ENCODE data around the gene DLL4. TPM values are rescaled to one million over a fixed set of nuclear protein-coding genes. Genes with fewer than 3 reads are reported as not detected.
A peak's percentile ranks its signal among the peaks of the same experiment; 100 is the strongest.

The DLL4 gene
- total RNA-seq, 1 experiment from 2014 or later, result not detected

DNA sequence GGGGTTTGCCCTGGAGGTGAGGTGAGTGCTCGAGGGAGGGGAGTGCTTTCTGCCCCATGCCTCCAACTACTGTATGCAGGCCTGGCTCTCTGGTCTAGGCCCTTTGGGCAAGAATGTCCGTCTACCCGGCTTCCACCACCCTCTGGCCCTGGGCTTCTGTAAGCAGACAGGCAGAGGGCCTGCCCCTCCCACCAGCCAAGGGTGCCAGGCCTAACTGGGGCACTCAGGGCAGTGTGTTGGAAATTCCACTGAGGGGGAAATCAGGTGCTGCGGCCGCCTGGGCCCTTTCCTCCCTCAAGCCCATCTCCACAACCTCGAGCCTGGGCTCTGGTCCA is 9.4 kb downstream of the DLL4 start:
- peaks cover 18% of the 10 kb centered on the region for H3K27me3 ChIP-seq (ENCODE audit: control insufficient read depth, insufficient read depth, low read length)
- no peaks in the 10 kb centered on the region for H3K36me3 ChIP-seq (replicated peaks; ENCODE audit: control insufficient read depth, insufficient read depth, low read length)
- no peak for DNase-seq
- H3K4me3 ChIP-seq (ENCODE audit: insufficient read depth, low read depth, low read length), result no peak overlapping the region

DNA sequence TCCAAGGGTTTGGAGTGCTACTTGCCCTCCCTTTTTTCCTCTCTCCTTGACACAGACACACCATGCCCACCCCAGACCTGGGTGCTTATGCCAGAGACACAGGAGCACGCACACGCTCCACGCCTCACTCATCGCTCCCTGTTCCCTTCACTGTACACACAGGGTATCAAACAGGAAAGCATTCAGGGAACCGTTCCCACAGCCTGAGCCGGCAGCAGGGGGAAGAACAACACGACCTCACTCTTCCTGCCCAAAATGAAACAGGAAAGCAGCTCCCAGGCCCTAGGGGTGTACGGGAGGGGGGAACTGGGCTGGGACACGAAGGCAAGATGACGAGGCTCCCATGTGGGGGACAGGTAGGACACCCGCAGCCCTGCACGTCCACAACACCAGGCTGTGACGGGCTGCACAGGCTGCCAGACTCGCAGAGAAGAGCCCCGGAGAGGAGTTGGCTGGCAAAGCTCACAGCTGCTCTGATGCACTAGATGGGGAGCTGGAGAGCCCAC is 11.2 kb downstream of the DLL4 start:
- DNase-seq, result no peak
- Histone ChIP-seq H3K36me3 (replicated peaks; ENCODE audit: control insufficient read depth, insufficient read depth, low read length) (no peaks in the 10 kb centered on the region), H3K27me3 (ENCODE audit: control insufficient read depth, insufficient read depth, low read length) (peaks cover 19% of the 10 kb centered on the region), H3K4me3 (ENCODE audit: insufficient read depth, low read depth, low read length) (no peak overlapping the region)

GRCh38 chr15:40941068-40941527 is 12.0 kb downstream of the DLL4 start:
- H3K27me3 ChIP-seq (ENCODE audit: control insufficient read depth, insufficient read depth, low read length), result peaks cover 21% of the 10 kb centered on the region
- DNase-seq, result peak; percentile 67
- H3K4me3 ChIP-seq (ENCODE audit: insufficient read depth, low read depth, low read length), result peak overlapping the region; percentile 51
- no peaks in the 10 kb centered on the region for H3K36me3 ChIP-seq (replicated peaks; ENCODE audit: control insufficient read depth, insufficient read depth, low read length)

GRCh38 chr15:40941528-40942336 is 12.6 kb downstream of the DLL4 start:
- Histone ChIP-seq H3K36me3 (replicated peaks; ENCODE audit: control insufficient read depth, insufficient read depth, low read length) (no peaks in the 10 kb centered on the region), H3K27me3 (ENCODE audit: control insufficient read depth, insufficient read depth, low read length) (peaks cover 21% of the 10 kb centered on the region), H3K4me3 (ENCODE audit: insufficient read depth, low read depth, low read length) (peak overlapping the region; percentile 51)
- peak; percentile 99 for DNase-seq

DNA sequence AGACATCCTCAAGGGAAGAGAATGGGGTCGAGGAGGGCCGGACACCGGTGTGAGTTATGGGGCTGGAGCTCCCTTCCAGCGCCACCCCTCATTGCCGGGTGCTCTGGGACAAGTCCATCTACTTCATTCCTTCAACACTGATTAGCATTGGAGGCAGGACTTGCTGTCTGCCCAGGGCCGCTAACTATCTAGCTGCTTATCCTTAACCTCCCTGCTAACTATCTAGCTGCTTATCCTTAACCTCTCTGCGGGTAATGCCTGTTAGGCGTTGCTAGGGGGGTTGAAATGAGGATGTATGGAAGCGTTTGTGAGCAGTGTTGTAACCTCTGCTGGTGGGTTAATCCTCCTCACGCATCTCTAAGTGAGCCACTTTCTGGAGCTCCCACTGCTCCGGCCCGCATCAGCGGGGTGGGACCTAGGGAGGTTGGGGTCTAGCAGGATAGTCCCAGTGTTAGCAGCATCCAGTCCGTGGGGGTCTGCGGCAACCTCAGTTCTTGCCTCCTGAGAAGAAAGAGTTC is 13.3 kb downstream of the DLL4 start:
- Histone ChIP-seq H3K36me3 (replicated peaks; ENCODE audit: control insufficient read depth, insufficient read depth, low read length) (no peaks in the 10 kb centered on the region), H3K4me3 (ENCODE audit: insufficient read depth, low read depth, low read length) (peak overlapping the region; percentile 51), H3K27me3 (ENCODE audit: control insufficient read depth, insufficient read depth, low read length) (peaks cover 21% of the 10 kb centered on the region)
- DNase-seq, result peak; percentile 64

GRCh38 chr15:40942878-40943277 is 13.7 kb downstream of the DLL4 start:
- Histone ChIP-seq H3K4me3 (ENCODE audit: insufficient read depth, low read depth, low read length) (no peak overlapping the region), H3K27me3 (ENCODE audit: control insufficient read depth, insufficient read depth, low read length) (peaks cover 21% of the 10 kb centered on the region), H3K36me3 (replicated peaks; ENCODE audit: control insufficient read depth, insufficient read depth, low read length) (no peaks in the 10 kb centered on the region)
- DNase-seq, result no peak

DNA sequence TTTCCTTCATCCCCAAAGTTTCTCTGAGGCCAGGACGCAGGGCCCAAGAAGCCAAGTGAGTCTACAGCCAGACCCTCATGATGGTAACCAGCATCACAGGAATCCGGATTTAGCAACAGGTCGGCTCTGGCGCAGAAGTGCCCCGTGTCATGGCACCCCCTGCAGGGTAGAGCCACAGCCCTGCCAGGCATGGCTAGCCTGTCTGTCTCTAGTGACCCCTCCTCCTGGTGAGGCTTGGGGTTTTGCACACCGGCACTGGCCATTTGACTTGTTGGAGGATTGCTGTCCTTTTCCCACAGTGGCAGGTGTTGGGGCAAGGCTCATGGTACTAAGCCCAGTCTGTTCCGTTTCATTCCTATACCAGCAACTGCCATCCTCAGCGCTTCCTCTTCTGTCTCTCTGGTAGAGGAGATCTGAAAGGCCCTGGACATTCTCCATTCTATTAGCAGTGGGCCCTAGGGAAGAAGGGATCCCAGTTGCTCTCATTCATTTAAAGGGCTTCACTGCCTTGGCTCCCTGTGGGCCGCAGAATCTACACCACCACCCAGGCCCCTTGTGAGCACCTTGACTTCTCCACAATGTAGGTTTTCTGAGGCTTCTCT is 14.7 kb downstream of the DLL4 start:
- Histone ChIP-seq H3K36me3 (replicated peaks; ENCODE audit: control insufficient read depth, insufficient read depth, low read length) (no peaks in the 10 kb centered on the region), H3K4me3 (ENCODE audit: insufficient read depth, low read depth, low read length) (no peak overlapping the region), H3K27me3 (ENCODE audit: control insufficient read depth, insufficient read depth, low read length) (peaks cover 21% of the 10 kb centered on the region)
- DNase-seq, result no peak

DNA sequence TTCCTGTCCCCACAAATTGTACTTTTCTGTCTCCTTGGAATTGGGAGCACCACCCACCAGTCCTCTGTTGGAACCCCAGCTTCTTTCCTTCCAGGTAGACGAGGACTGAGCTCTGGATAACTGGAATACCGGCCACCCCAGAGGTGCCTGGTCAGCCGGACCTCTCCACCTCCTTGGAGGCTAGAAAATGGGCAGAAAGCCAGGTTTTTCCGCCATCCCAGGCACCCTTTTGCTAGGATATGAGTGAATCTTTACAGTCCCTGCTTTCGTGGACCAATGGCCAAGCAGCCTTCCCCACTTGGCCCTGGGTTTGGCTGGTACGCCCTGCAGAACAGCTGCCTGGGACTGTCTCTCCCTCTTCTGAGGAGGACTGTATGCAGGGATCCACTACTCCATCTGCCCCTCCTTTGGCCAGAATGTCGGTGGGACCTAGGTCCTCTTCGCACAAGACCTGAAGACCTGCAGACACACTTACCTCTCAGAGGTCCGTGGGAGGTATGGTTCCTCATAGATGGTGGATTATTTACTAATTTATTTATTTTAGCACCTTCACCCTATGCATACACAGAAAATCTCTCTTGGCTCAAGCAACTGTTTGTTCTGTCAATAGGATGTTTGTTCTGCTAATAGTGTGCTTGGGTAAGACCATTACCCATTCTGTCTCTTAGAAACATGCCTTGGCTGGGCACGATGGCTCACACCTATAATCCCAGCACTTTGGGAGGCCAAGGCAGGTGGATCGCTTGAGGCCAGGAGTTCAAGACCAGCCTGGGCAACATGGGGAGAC is 15.6 kb downstream of the DLL4 start:
- DNase-seq, result no peak
- Histone ChIP-seq H3K27me3 (ENCODE audit: control insufficient read depth, insufficient read depth, low read length) (peaks cover 21% of the 10 kb centered on the region), H3K36me3 (replicated peaks; ENCODE audit: control insufficient read depth, insufficient read depth, low read length) (no peaks in the 10 kb centered on the region), H3K4me3 (ENCODE audit: insufficient read depth, low read depth, low read length) (no peak overlapping the region)

- no peaks in the 10 kb centered on the region for H3K36me3 ChIP-seq (replicated peaks; ENCODE audit: control insufficient read depth, insufficient read depth, low read length)
- H3K27me3 ChIP-seq (ENCODE audit: control insufficient read depth, insufficient read depth, low read length), result peaks cover 5% of the 10 kb centered on the region; the same call in 1 of the 2 replicates
- peak; percentile 35 for DNase-seq
- no peak overlapping the region for H3K4me3 ChIP-seq (ENCODE audit: insufficient read depth, low read depth, low read length)
Measured at GRCh38 chr15:40948706-40949473, 19.8 kb downstream of the DLL4 start.

GRCh38 chr15:40949756-40950207 is 20.6 kb downstream of the DLL4 start:
- Histone ChIP-seq H3K36me3 (replicated peaks; ENCODE audit: control insufficient read depth, insufficient read depth, low read length) (peaks cover under 1% of the 10 kb centered on the region; the same call in 1 of the 2 replicates), H3K4me3 (ENCODE audit: insufficient read depth, low read depth, low read length) (no peak overlapping the region), H3K27me3 (ENCODE audit: control insufficient read depth, insufficient read depth, low read length) (peaks cover 3% of the 10 kb centered on the region; the same call in 1 of the 2 replicates)
- peak; percentile 5 for DNase-seq

DNA sequence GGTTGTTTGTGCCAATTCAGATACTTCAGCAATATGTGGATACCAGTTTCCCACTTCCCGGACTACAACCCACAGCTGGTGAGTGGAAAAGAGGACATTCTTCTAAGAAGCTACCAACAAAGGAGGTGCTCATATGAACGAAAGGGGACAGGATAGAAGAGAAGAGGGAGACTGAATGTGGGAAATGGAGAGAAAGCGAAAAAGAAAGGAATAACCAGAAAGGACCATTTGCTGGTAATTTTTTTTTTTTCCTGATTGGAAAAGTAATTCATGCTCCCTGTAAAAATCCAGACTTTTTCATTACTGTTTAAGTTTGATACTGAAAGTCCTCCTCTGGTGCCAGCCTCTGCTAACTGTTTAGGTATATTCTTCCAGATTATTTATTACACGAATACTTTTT is 22.6 kb downstream of the DLL4 start:
- peaks cover 1% of the 10 kb centered on the region; the same call in 1 of the 2 replicates for H3K27me3 ChIP-seq (ENCODE audit: control insufficient read depth, insufficient read depth, low read length)
- H3K36me3 ChIP-seq (replicated peaks; ENCODE audit: control insufficient read depth, insufficient read depth, low read length), result peaks cover 18% of the 10 kb centered on the region
- no peak for DNase-seq
- no peak overlapping the region for H3K4me3 ChIP-seq (ENCODE audit: insufficient read depth, low read depth, low read length)

- peaks cover 18% of the 10 kb centered on the region for H3K36me3 ChIP-seq (replicated peaks; ENCODE audit: control insufficient read depth, insufficient read depth, low read length)
- DNase-seq, result no peak
- peaks cover 1% of the 10 kb centered on the region; the same call in 1 of the 2 replicates for H3K27me3 ChIP-seq (ENCODE audit: control insufficient read depth, insufficient read depth, low read length)
- peak overlapping the region; percentile 72 for H3K4me3 ChIP-seq (ENCODE audit: insufficient read depth, low read depth, low read length)
Measured at GRCh38 chr15:40952301-40952900, 23.3 kb downstream of the DLL4 start.

DNA sequence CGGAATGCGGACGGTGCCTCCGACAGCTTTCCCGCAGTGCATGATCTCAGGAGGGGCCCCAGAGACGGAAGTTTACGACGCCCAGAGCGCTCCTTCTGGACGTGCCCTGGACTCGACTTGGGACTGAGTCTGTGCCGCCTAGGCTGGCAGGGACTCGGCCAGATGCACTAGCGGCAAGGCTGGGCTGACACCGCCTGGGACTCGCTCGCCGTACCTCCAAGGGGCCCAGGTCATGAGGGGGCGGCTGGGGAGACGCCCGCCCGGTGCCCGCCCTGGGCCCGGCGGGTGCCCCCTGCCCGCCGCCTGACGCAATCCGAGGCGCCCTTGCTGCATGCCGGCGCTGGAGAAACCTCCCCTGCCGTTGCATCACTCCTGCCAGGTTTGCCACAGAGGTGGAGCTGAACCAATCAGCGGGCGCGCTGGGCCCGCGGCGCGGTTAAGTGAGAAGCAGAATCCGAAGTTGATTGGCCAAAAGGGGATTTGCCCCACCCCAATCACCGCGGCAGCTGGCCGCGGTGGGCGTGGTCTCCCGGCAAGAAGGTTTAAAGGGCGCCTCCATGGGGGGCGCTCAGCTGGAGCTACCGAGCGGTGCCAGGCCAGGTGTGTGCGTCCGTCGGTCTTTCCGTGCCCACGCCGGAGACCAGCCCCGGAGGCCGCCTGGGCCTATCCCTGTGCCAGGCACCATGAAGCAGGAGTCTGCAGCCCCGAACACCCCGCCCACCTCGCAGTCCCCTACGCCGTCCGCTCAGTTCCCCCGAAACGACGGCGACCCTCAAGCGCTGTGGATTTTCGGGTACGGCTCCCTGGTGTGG is 24.0 kb downstream of the DLL4 start, which contains the start of gene CHAC1:
TSS of gene CHAC1 (plus strand) at position 571 of the 812 bp plus-strand sequence. CDS start at position 684, 113 bp downstream.
- H3K27me3 ChIP-seq (ENCODE audit: control insufficient read depth, insufficient read depth, low read length), result peaks cover 1% of the 10 kb centered on the region; the same call in 1 of the 2 replicates
- H3K4me3 ChIP-seq (ENCODE audit: insufficient read depth, low read depth, low read length), result peak within 1 kb of the TSS; percentile 95
- H3K36me3 ChIP-seq (replicated peaks; ENCODE audit: control insufficient read depth, insufficient read depth, low read length), result peaks cover 18% of the 10 kb centered on the region
- peak; percentile 100 for DNase-seq
